ENCODE results near the gene RTP1.
A peak's percentile ranks its signal among the peaks of the same experiment; 100 is the strongest.
"Not testable (repeated sequence)": the region's sequence is repeated elsewhere in the genome, so short reads cannot be mapped to it uniquely, and the experiment has no call there.

Gene RTP1, protein sequence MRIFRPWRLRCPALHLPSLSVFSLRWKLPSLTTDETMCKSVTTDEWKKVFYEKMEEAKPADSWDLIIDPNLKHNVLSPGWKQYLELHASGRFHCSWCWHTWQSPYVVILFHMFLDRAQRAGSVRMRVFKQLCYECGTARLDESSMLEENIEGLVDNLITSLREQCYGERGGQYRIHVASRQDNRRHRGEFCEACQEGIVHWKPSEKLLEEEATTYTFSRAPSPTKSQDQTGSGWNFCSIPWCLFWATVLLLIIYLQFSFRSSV
- total RNA-seq = 0 reads per million in 2 donors

DNA sequence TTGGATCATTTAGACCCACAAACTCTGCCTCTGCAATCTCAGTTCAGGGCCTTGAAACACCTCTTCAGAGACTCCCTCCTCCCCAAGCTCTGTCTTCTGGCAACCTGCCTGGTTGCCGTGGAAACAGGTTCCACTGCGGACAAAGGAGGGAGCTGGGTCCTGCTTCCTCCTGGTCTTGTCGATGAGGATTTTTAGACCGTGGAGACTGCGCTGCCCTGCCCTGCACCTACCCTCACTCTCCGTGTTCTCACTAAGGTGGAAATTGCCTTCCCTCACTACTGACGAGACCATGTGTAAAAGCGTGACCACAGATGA, at the start of gene RTP1:
Gene RTP1 (plus strand): TSS at position 152 of the 315 bp plus-strand sequence. CDS start 30 bp downstream, at position 182.
- DNase-seq = no peak

DNA sequence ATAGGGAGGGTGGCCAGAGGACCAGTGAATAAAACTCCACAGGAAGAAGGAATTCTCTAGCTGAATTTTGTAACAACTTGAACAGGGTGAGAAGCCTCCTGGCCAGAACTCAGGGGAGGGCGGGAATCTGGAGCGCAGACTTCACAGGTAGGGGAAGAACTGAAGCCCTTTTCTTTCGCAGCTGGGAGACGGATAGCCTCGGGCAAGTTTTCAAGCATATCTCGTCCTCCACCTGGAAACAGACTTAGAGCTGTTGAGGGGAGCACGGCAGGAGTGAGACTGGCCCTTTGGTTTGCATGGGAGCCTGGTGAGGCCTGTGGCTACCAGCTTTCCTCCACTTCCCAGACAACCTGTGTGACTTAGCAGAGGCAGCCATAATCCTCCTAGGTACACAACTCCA, 47.1 kb upstream of the RTP1 start:
- no peak for DNase-seq

DNA sequence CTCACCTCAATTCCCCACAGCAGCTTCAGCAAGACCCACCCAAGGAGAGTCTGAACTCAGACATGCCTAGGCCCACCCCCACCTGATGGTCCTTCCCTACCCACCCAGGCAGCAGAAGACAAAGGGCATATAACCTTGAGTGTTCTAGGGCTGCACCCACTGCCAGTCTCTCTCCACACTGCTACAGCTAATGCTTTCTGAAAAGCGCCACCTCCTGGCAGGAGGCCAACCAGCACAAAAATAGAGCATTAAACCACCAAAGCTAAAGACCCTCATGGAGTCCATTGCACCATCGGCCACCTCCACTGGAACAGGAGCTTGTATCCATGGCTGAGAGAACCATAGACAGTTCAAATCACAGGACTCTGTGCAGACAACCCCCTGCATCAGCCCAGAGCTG, 46.7 kb upstream of the RTP1 start:
- peak; percentile 57 for DNase-seq

DNA sequence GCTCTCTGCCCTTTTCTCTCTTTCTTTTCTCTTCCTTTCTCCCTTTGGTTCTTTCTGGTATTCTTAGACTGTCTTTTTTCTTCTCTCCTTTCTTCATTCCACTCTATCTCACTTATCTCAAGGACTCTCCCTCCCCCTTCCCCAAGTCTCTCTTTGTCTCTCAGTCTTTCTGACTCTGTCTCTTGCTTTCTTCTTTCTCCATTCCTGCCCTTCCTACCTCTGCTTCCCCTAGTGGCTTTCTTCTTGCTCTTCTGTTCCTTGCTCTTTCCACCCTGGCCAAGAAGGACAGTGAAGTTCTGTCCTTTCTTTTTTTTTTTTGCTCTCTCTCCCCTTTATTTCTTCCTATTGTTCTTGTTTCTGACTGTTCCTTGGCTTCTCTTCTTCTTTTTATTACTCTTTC, 35.7 kb upstream of the RTP1 start:
- DNase-seq = no peak

DNA sequence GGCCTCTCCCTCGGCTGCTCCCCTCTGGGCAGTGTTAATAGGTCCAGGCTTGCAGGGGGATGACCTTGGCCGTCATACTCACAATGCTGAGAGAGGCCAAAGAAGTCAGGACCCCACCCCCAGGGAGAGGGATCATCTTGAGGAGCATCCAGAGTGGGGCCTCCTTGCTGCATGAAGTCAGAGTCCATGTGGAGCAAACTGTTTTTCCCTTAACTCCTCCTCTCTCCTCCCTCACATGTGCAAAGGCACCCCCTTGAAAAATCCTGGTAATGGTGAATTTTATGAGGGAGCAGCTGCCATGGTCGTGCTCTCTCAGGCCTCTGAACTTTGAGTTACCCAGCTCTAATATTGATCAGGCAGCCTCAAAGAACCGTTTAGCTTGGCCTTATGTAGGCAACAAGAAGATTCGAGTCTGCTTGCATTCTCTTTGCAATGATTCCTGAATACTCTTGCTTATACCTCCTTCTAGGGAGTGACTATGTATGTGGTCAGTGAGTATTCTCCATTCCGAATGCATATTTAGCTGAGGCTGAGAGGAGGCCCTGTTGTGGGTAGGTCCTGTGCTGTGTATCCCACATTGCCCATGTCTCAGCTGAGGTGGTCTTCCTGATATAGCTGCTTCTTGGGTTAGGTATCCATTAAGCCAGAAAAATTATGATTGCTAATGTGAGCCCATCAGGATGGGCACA, 34.9 kb upstream of the RTP1 start:
- DNase-seq = no peak

DNA sequence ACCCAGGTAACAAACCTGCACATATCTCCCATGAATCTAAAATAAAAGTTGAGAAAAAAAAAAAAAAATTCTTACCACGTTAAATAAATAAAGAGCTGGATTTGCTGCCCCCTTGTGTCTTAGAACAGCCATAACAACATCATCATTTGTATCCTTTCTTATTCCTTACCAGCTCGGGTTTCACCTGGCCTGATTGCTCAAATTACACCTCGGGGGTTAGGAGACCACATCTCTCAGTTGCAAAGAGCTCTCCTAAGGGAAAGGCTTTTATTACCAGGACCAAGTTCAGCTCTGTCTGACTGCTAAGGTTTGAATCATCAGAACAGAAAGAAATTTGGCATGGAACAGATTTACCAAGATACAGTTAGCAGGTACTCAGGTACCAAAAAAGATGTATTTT, 32.1 kb upstream of the RTP1 start:
- no peak for DNase-seq

DNA sequence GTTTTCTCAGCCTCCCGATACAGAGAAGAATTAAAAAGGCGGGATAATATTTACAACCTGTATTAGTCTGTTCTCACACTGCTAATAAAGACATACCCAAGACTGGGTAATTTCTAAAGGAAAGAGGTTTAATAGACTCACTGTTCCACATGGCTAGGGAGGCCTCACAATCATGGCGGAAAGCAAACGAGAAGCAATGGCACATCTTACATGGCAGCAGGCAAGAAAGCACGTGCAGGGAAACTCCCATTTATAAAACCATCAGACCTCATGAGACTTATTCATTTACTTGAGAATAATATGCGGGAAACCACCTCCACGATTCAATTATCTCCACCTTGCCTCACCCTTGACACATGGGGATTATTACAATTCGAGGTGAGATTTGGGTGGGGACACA, 30.5 kb upstream of the RTP1 start:
- DNase-seq = no peak

DNA sequence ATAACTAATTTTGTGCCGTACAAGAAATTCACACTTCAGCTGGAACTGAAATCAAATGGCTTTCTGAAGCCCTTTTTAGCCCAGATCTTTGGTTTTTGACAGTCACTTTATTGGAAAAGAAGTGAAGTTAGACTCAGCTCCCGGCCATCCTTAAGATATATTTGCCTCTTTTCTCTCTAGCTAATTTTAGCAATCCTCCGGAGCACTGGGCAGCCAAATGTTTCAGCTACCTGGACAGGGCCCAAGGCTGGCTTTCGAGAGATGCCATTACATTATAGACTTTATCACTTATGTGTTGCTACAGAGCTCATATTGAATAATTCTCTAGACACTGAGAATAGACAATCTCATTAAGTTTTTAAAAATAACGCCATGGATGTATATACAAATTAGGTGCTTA, 29.5 kb upstream of the RTP1 start:
- DNase-seq = no peak

DNA sequence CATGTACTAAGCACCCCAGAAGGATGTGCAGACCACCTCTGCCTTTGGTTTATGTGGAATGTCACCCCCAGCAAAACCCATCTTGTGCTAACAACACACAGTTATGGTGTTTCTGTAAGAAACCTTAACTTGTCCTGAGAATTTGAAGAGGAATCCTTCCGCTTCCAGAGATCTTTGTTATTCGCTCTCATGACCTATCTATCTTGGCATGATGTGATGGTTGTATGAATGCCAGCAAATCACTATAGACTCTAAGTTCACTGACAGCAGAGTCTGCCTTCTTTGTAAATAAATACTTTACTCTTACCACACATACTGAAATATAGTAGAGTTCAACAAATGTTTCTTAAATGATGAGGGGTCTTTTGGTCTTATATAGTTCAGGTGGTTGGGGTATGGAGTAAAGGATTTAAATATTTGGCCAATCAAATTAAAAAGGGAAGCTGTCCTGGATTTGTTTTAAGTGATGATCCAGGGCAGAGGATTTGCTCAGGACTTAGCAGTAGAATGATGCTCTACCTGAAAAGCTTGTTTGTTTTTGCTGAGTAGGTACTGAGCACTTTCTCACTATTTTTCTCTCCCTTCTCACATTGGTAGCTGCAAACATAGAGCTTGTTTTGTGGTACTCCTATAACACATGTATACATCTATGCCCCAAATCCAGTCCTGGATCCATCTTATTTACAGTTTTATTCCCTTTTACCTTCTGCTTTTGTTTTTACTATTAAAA, 27.9 kb upstream of the RTP1 start:
- no peak for DNase-seq

DNA sequence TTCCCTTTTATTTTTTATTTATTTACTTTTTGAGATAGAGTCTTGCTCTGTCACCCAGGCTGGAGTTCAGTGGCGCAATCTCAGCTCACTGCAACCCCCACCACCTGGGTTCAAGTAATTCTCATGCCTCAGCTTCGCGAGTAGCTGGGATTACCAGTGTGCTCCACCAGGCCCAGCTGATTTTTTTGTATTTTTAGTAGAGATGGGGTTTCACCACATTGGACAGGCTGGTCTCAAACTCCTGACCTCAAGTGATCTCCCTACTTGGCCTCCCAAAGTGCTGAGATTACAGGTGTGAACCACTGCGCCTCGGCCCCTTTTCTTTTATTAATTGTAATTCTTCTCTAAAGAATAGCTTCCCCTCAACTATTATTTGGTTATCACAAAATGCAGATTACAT, 26.4 kb upstream of the RTP1 start:
- not testable (repeated sequence) for DNase-seq

DNA sequence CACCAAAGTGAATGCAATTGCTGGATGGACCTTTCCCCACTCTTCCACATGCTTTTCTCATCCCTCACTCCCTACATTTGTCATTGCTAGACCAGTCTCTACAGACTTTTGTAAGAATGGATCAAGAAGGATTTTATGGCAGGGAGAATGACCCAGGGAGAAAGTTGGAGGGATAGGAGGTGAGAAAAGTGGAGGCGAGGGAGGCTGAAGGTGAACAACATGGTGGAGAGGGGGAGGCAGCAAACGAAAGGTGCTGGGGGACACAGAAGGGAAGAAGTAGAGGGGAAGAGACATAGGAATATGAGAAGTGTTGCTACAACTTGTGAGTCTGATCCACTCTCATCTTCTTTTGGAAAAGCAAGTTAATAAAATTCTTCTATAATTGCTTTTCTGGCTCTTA, 24.4 kb upstream of the RTP1 start:
- DNase-seq = no peak

DNA sequence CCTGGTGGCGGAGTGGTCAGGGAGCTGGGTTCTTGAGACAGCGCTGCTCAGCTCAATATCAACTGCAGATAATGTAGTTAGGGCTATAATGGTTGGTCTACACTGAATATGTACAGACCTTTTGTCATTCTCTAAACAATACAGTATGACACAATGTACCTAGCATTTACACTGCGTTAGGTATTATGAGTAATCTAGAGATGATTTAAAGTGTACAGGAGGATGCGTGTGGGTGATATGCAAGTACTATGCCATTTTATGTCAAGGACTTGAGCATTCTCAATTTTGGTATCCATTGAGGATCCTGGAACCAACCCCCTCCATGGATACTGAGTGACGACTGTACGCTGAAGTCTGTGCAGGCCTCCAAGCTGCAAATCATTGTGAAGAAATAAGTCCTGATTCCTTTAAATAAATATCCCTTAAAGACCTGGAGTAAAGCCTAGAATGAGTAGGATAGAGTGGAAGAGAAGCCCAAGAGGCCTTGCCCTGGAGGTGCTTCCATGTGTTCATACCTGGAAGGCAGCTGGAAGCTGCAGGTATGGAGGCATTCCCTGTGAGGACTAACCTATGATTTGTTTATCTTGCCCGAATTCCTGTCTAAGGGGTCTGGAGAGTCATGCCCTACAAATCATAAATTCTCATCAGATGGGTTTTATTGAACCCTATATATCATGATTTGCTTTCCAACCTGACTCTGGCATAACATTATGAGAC, 15.7 kb upstream of the RTP1 start:
- DNase-seq = no peak

DNA sequence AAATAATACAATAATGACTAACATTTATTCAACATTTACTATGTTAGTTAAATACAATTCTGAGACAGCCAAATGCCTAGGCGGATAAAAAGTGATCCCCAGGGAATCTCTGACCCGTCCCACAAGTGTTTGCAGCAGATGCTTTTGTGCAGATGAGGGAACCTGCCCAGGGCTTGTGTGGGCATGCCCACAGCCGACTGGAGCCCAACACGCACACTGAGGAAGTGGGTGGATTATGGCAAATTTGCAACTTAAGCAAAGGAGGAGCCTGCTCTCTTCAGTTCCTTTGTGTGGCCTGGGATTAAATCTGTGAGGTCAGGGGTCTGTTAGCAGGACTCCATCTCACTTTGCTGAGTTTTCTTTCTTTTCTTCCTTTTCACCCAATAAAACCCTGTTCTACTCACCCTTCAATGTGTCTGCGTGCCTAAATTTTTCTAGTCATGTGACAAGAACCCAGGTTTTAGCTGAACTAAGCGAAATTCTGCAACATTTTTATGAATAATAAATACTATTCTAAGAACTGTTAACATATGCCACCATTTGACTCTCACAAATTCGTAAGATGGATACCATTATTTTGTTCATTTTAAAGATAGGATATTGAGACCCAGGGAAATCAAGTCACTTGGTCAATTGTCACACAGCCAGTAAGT, 13.9 kb upstream of the RTP1 start:
- no peak for DNase-seq

DNA sequence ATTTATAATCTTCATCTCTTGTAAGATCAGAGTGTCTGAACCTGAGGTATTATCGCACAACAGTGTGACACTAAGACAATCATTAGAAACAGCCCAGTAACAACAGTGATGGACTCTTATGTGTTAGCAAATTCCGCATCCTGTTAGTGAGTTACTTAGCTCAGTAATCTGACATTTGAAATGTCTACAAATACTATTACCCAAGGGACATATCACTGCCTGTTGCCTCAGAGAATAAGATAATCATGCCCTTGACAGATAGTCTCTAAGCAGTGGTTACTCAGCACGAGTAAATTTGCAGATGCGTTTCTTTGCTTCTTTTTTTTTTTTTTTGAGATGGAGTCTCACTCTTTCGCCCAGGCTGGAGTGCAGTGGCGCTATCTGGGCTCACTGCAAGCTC, 13.4 kb upstream of the RTP1 start:
- DNase-seq = no peak

DNA sequence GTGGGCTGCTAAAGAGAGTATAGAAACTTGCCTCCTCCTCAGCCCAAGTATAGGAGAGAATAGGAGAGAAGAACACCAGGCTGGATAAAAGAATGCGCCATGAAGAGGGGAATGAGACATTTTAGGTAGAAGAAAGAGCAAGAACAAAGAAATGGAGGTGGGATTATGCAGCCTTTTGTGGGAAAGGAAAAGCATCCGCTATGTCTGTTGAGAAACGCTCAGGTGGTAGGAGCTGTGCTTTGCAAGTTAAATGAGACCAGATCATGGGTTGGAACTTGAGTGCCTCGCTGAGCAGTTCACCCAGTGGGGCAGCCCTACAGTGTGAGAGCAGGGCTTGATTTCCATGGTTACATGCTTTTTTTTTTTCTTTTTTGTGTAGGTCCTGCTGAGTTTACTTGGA, 11.5 kb upstream of the RTP1 start:
- no peak for DNase-seq

DNA sequence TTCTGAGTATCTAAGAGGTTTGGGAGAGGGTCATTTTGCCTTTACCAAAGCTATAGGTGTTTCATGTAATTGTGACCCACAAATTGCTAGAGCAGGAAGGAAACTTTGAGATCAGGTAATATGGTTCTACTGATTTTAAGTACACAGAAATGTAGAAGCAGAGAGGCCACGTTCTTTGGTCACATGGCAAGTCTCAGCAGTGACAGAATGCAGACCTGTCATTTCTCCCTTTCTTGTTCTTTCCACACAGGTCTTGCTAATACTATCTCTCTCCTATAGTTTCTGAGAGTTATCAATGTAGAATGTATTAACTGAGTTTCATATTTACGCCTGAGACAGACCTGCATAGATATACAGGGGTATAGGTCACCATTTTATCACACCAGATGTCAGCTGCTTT, 10.9 kb upstream of the RTP1 start:
- DNase-seq = no peak

DNA sequence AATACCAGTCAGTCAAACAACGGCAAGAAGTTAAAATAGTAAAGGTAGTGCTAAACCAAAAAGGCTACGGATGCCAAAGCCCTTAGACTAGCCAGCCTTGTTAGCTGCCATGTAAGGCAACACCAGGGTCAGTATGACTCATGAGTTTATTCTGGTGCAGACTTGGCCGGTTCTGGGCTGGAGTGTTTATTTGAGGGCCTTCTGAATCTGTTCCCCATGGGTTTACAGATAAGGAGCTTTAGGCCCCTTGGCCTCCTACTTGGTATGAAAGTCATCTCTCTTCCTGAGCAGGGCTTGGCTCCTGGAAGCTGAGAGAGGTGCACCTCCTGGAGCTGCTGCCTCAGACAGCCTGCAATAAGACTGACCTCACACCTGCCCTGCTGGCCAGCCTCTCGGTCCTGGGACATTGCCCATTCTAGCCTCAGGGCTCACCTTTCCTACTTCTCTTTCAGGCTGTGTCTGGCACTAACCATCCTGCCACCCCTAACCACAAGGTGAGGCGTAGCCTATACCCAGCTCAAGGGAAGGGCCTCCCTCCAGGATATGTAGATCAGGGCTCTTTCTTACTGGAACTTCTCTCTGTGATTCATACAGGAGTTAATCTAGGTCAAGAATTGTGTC, 10.4 kb upstream of the RTP1 start:
- DNase-seq = no peak

DNA sequence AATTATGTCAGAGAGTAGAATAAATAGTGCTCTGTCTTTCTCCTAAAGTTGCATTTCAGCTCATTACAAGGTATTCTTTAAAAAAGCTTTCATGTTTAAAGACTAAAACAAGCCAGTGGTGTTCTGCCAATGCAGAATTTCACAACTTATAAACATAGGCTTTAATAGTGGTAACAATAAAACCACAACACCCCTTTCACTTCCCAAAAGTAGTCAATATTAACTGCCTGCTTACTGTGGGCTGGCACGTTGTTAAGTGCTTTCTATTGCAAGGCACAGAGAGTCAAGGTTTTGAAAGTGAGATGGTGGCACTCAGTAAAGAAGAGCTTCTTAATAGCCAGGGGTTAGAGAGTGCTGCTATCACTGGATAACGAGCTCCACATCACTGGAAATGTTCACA, 8.4 kb upstream of the RTP1 start:
- no peak for DNase-seq

DNA sequence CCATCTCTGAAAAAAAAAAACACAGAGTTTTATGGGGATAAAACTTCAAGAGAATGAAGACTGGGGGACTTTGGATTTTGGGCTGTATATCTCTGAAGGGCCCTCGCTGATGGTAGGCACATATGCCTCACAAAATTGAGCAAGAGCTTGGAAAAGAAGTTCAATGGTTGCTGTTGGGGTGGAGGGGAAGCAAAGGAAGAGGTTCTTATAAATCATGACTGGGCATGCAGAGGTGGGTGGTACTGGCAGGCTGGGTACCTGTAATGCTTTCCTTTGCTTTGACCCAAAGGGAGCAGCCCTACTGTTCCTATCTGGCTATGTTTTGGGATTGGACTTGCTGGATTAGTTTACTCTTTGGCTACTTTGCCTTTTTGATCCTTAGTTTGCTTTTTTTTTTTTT, 6.0 kb upstream of the RTP1 start:
- DNase-seq = no peak

DNA sequence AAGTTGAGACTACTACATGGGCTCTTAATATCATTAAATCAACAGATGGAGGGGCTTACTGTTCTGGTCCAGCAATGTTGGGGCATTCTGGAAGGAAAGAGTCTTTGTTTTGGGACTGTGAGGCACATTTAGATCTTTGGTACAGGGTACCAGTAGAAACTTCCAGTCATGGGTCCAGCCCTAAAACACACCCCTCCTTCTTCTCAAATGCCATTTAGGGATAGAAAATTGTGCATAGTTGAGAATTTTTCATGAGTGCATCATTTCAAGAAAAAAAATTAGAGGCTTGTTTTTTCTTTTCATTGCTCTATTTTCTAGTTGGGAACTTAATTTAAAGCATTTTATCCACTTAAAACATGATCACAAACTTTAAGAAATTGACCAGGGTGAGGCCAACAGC, 4.1 kb upstream of the RTP1 start:
- DNase-seq = no peak

DNA sequence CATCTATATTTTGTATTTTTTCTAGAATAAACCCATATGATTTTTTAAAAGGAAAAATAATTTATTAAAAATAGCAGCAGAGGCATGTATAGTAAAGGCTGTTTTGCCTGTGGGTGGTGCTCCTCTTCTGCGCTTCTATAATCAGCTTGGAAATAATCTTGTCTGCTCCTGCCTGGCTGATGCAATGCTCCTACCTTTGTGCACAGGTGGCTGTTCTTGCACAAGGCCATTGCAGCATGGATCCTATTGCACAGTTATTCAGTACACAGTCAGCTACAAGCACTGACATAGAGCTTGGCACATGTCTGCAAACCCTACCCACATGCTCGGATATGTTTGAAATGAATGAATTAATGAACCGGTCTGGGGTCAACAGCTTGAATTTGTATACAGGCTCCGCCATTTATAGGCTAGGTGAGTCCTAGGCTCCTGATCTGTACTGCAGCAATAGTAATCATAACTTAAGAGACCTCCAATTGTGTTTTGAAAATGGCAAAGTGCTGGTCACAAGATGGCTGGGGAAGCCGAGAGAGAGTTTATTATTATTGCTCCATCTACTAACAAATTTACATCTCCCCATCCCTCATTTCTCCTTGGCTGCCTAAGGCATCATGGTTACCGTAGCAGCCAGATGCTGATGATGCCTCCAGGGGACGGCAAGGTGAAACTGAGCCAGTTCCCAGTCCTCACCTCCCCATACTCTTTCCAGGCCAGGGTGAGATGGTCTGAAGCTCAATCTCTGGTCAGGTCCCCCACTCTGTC, 532 bp upstream of the RTP1 start:
- DNase-seq = no peak

DNA sequence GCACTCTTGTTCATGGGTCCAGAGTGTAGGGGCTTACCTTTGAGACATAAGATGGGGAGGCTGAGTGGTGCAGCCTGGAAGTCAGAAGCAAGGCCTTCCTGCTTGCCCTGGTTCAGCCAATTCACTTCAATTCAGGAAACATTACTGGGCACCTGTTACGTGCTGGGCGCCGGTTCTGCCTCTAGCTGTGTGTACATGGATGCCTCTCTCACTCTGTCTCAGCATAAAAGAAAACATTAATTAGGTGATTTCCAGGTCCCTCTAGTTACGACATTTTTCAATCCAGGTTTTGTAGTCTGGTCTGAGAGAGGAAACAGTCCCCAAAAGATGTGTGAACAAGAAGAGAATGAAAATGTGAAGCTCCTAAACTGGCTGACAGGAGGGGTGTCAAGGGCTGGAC, 1.2 kb downstream of the RTP1 start:
- no peak for DNase-seq

Measured in T-helper 9 cell (primary cell).